ENCODE data around the gene FSTL3.

DNA sequence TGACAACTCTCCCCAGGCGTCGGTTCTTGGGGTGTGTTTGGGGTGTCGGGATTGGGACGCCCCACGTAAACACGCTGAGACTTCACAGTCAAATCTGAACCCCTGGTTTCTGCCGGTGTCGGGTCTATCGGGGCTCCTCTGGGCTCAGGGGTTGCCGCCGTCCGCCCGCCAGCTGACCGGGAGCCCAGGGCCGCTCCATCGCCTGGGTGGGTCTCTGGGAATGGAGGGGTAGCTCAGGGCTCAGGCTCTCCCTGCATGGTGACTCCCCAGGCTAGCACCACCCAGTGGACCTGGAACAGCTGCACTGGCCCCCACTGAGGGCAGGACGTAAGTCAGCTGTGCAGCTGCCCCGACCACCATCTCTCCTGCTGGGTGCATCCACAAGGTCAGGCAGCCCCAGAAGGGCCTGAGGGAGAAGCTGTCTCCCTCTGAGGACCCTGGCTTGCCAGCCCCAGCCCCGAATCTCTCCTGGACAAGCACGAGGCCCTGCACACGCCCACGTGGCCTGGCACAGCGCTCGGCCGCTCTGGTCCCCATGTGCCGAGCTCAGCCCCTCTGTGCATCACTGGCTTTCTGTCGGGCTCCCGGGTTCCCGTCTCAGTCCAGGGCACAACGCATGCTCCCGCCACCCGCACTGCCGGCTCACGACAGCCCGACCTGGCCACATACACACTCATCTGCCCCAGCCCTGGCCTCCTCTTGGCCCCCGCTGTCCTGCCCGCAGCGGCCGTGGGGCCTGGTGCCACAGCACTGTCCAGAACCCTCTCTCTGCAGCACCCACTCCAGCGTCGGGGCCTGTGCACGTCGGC lies 19.2 kb upstream of the FSTL3 start:
- TF ChIP-seq, protein P1, sequence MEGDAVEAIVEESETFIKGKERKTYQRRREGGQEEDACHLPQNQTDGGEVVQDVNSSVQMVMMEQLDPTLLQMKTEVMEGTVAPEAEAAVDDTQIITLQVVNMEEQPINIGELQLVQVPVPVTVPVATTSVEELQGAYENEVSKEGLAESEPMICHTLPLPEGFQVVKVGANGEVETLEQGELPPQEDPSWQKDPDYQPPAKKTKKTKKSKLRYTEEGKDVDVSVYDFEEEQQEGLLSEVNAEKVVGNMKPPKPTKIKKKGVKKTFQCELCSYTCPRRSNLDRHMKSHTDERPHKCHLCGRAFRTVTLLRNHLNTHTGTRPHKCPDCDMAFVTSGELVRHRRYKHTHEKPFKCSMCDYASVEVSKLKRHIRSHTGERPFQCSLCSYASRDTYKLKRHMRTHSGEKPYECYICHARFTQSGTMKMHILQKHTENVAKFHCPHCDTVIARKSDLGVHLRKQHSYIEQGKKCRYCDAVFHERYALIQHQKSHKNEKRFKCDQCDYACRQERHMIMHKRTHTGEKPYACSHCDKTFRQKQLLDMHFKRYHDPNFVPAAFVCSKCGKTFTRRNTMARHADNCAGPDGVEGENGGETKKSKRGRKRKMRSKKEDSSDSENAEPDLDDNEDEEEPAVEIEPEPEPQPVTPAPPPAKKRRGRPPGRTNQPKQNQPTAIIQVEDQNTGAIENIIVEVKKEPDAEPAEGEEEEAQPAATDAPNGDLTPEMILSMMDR (IDR thresholded peaks at IDR 0.05) = no peak
- TF ChIP-seq POLR2A (IDR thresholded peaks at IDR 0.05) (no peak), POLR2AphosphoS5 (IDR thresholded peaks at IDR 0.05) (no peak), EP300 (IDR thresholded peaks at IDR 0.05) (no peak)
